ENCODE measurements around the gene ETV1.

ETV1 gene

GRCh38 chr7:13986208-13986607 lies 3.3 kb downstream of the ETV1 start:
- DNase-seq, result no peak

- DNase-seq, result no peak
Measured at GRCh38 chr7:13984831-13985685, 4.4 kb downstream of the ETV1 start.

- DNase-seq, result no peak
Measured at GRCh38 chr7:13984061-13984460, 5.4 kb downstream of the ETV1 start.

DNA sequence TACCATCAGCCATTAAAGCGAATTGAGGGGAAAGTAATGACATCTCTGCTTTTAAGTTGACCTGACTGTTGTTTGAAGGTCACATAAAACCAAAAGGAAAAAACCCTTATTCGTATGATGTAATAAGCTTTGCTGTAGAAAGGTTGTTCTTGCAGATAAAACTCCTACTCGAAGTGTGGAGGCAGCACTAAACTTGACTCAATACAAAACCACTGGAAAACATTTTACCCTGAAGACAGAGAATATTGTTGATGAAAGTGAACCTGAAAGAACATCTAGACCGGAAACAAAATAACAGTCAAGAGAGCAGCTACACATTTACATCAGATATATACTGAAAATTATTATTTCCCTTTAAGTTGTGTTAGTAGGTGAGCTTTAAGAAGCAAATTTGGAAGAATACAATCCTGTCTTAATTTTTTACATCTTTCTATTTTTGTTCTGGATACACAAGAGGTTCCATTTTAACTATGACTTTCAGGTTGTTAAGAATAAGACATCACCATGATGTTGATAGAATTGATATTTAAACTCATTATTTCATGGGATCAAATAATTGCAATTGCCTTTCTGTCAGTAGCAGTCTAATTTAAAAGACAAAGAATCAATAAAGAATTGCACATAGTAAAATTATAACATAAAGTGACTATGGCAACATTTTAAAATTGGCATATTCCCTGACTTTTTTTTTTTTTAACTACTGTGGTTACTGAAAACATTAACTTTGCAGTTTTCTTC lies 6.4 kb downstream of the ETV1 start:
- DNase-seq, result no peak

GRCh38 chr7:13981070-13981469 lies 8.4 kb downstream of the ETV1 start:
- DNase-seq, result no peak

GRCh38 chr7:13980474-13980873 lies 9.0 kb downstream of the ETV1 start:
- no peak for DNase-seq

GRCh38 chr7:13979671-13980435 lies 9.6 kb downstream of the ETV1 start:
- DNase-seq, result no peak

- DNase-seq, result no peak
Measured at GRCh38 chr7:13976594-13976993, 12.9 kb downstream of the ETV1 start.

DNA sequence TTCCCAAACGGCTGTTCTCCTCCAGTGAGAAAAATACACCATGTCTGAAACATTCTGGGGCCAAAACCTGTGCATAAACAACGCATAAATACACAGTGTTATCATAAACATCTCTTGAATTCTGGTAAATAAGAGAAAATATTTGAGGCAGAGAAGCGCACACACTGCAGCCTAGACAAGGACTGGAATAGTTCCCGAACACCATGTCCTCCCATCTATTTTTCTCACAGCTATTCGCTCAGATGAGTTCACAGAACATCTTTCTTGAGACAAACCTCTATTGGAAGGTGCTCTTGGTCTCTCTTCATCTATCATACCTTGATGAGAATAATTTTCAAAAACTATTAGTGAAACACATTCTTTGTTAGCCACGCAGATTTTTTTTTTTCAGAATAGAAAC lies 24.4 kb downstream of the ETV1 start:
- DNase-seq, result no peak

DNA sequence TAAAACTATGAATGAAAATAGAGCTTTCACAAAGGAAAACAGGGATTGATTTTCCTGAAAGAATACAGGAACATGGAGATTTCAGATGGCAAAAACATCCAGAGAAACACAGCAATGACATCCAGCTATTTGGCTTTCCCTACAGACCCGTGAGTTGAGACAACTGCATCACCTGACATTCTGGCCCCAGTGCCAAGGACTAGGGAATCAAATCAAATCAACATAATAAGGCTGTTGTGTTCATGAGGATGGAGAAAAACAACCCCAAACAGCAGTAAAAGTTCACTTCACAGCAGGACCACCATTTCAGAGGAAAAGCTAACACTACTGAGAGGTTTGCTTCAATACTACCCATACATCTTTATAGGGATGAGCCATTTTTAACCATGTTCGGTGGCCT lies 25.5 kb downstream of the ETV1 start:
- DNase-seq, result no peak

- DNase-seq, result no peak
Measured at GRCh38 chr7:13955494-13955893, 34.0 kb downstream of the ETV1 start.

- no peak for DNase-seq
Measured at GRCh38 chr7:13953368-13953767, 36.1 kb downstream of the ETV1 start.

DNA sequence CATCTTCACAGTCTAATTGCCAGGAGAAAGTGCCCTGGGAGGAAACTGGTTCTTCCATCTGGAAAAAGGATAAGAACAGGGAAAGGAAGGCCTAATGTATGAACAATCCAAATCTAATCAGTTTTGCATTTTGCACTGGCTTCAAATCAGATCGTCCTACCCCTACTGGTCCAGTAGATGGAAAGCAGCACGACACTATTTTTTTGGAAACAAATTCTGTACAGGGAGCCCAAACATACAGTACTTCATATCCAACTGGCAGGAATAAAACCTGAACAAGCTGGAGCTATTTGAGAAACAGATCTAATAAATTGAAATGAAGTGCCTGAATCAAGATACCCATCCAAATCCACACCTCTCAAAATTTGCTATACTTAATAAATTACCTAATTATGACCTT lies 36.5 kb downstream of the ETV1 start:
- no peak for DNase-seq

DNA sequence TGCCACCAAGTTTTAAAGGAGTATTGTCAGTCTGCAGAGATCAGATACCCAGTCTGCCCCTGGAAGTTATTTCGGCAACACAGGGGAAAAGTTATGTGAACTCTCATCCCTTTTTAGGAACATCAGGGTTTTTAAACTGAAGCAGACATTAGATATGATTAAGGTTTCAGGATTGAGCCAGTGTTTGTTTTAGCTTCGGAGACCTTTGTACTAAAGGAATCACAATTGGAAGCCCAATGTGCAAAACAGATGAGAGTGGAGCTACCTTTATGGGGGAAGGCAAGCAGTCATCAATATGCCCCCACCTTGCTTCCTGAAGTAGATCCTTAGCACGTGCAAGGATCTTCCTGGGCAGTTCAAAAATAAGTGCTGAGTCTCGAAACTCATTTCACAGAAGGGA lies 39.5 kb downstream of the ETV1 start:
- no peak for DNase-seq

- no peak for DNase-seq
Measured at GRCh38 chr7:13949445-13949844, 40.0 kb downstream of the ETV1 start.

- DNase-seq, result no peak
Measured at GRCh38 chr7:13948019-13948801, 41.3 kb downstream of the ETV1 start.

DNA sequence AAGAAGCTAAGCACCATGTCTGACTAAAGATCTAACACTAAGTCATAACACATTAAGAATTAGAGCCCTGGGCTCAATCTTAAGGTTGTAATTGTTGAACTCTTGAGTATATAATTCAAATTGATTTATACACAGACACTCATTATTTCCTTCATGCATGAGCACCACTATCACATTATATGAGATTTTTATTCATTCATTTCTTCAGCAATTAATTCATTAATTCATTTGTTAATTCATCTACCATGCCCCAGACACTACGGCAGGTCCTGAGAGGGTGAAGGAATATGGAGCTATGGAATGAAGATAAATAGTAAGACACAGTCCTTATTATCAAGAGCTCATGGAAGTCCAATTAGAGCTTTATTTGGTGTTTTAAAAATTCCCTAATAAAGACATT lies 41.9 kb downstream of the ETV1 start:
- no peak for DNase-seq

DNA sequence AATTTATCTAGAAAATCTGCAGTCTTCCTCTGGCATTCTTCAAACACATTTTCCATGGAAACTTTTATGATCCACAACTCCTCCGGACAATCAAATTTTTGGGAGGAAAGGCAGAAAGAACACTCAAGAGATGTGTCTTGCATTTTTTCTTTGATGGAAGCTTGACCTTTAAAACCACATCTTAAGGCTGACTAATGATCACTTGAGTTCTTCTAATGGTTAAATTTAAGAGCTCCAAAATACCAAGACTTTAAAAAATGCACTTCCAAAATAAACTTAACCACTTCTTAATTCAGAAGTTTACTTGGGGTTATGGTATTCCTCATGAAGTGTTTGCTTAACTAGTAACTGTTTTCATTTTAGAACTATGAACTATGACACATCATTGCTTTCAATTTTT lies 43.3 kb downstream of the ETV1 start:
- no peak for DNase-seq

DNA sequence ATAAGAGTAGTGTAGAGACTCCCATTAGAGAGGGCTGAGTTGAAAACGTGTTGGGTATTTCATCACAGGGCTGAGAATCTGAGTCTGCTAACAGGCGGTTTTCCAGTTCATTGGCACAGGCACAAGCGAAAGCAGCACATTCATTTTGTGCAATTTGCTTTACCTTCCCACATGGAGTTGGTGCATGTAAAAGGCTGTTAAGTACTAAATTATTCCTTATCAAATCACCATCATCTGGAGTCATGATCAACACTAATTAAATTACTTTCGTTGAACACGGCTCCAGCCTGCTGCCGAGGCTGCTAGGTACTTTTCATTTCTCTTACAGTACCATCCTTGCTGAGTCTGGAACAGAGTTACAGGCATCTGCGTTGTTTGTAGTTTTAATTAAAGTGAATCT lies 43.8 kb downstream of the ETV1 start:
- no peak for DNase-seq

- DNase-seq, result no peak
Measured at GRCh38 chr7:13933536-13933935, 55.9 kb downstream of the ETV1 start.

- no peak for DNase-seq
Measured at GRCh38 chr7:13933091-13933490, 56.4 kb downstream of the ETV1 start.

- DNase-seq, result no peak
Measured at GRCh38 chr7:13932131-13932530, 57.3 kb downstream of the ETV1 start.

DNA sequence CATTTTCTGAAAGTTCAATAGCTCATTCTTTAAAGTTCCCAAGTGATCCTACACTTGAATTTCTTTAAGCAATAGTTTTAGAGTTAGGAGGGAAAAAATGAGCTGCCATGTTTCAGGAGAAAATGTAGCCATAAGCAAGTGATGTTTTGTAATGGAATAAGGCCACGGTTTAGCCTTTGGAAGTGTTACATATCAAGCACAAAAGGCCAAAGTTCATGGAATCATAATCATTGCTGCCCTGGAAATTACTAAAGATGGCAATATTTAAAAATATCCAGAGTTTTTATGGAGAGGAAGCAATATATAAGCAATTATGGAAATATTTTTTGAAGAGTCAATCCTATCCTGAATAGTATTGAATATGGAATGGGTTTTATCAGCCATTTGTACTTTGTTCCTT lies 68.4 kb downstream of the ETV1 start:
- no peak for DNase-seq
